HepG2 (cell line): ENCODE measurements around the gene TBXAS1. TPM values are rescaled to one million over a fixed set of nuclear protein-coding genes. Genes with fewer than 3 reads are reported as not detected.

ENCODE experiments used
- ATAC-seq: fragments of 200-7000 bp; cut with Tn5 transposase; 3 replicates; pipeline ENCODE4 v1.9.1; 2020; ENCODE audit warnings: mild to moderate bottlenecking, moderate library complexity
- BruUV-seq: library from RNA; stranded (reverse); fragments of 400-500 nt; replicated peaks from 2 replicates; lab custom pipeline; 2021; lab: Mats Ljungman, UMichigan
- CTCF ChIA-PET: fragments of 300-600 bp; formaldehyde crosslinking; extraction: SDS; loops from one replicate; lab custom pipeline; 2021; ENCODE audit warnings: low total read pairs, inconsistent platforms, low intra/inter-chr PET ratio; lab: Yijun Ruan, JAX
- POLR2A ChIA-PET: fragments of 350-600 bp; sonication (Branson Sonifier 250); formaldehyde crosslinking; loops from one replicate; lab custom pipeline; 2020; ENCODE audit warnings: antibody characterized with exemption, inconsistent platforms; lab: Yijun Ruan, JAX
- DNase-seq: peaks from one replicate; pipeline ENCODE4 v3.0.0-alpha.2; 2015; ENCODE audit warnings: low spot score
- FAIRE-seq: peaks from 3 replicates; lab custom pipeline; 2011; peaks lifted over from hg19 to GRCh38; lab: Jason Lieb, UNC
- H2AFZ ChIP-seq: one replicate; pipeline ENCODE4 v1.6.1; 2011; ENCODE audit warnings: low read length, inconsistent platforms
- H3K27ac ChIP-seq: fragments of 300-600 bp; 3 replicates; pipeline ENCODE4 v1.8.0; 2011; ENCODE audit warnings: mixed run types, mild to moderate bottlenecking, mixed read lengths, low read length, inconsistent platforms; ENCODE audit not compliant: insufficient read depth; ENCODE audit errors: extremely low read length
- H3K27me3 ChIP-seq, 2 experiments: fragments of 200-600 bp in 1 of 2; 2 replicates in 1 of 2; 3 replicates in 1 of 2; pipeline versions ENCODE4 v1.6.0 to v1.8.0; 2011; ENCODE audit warnings: low read length in 2 of 2, mild to moderate bottlenecking in 2 of 2, moderate library complexity in 2 of 2, inconsistent platforms in 1 of 2; ENCODE audit not compliant: insufficient read depth in 2 of 2, control insufficient read depth in 1 of 2
- H3K36me3 ChIP-seq, 2 experiments: fragments of 200-600 bp in 1 of 2; replicated peaks in 1 of 2; 2 replicates in 1 of 2; 3 replicates in 1 of 2; pipeline versions ENCODE4 v1.5.1 to v1.8.0; 2011; ENCODE audit warnings: low read length in 2 of 2, inconsistent platforms in 1 of 2; ENCODE audit not compliant: insufficient read depth in 2 of 2, control insufficient read depth in 1 of 2
- H3K4me1 ChIP-seq: 2 replicates; pipeline ENCODE4 v1.5.1; 2012; ENCODE audit warnings: low read length, inconsistent platforms; ENCODE audit not compliant: insufficient read depth
- H3K4me2 ChIP-seq: 2 replicates; pipeline ENCODE4 v1.6.0; 2011; ENCODE audit warnings: low read depth, low read length, inconsistent platforms
- H3K4me3 ChIP-seq, 3 experiments: fragments of 200-600 bp in 1 of 3; sonication (generic), shearing (Covaris generic) in 1 of 3; replicated peaks in 1 of 3; 2 replicates each; pipeline ENCODE4 v1.5.1; 2011 to 2016; ENCODE audit warnings: low read length in 3 of 3, inconsistent platforms in 2 of 3, low read depth in 2 of 3, mild to moderate bottlenecking in 2 of 3, control low read depth in 1 of 3, mixed read lengths in 1 of 3; ENCODE audit not compliant: insufficient read depth in 1 of 3
- H3K79me2 ChIP-seq: one replicate; pipeline ENCODE4 v1.6.1; 2011; ENCODE audit warnings: low read length, inconsistent platforms; ENCODE audit not compliant: insufficient read depth
- H3K9ac ChIP-seq: 2 replicates; pipeline ENCODE4 v1.6.0; 2011; ENCODE audit warnings: mild to moderate bottlenecking, low read depth, low read length, inconsistent platforms; ENCODE audit not compliant: insufficient read depth
- H3K9me3 ChIP-seq: 2 replicates; pipeline ENCODE4 v1.5.1; 2012; ENCODE audit warnings: mild to moderate bottlenecking, low read length
- H4K20me1 ChIP-seq: 2 replicates; pipeline ENCODE4 v1.6.0; 2011; ENCODE audit warnings: inconsistent platforms, mild to moderate bottlenecking, low read length, moderate library complexity; ENCODE audit not compliant: insufficient read depth
- CBX5 ChIP-seq: sonication (generic); formaldehyde crosslinking; IDR thresholded peaks from 2 replicates; pipeline ENCODE4 v1.4.0; 2020; ENCODE audit warnings: missing genetic modification reagents, borderline replicate concordance
- FOXO1 ChIP-seq: sonication (generic); formaldehyde crosslinking; IDR thresholded peaks from 2 replicates; pipeline ENCODE4 v1.4.0; 2020; ENCODE audit warnings: missing genetic modification reagents
- HNF4G ChIP-seq, 2 experiments: sonication (generic) in 1 of 2; formaldehyde crosslinking in 1 of 2; IDR thresholded peaks; 2 replicates each; pipeline versions ENCODE4 v1.4.0 to v1.6.1; 2011 to 2020; ENCODE audit warnings: borderline replicate concordance in 2 of 2, low read depth in 2 of 2, mild to moderate bottlenecking in 2 of 2, low read length in 1 of 2, missing genetic modification reagents in 1 of 2, moderate library complexity in 1 of 2
- NFAT5 ChIP-seq: sonication (generic); formaldehyde crosslinking; IDR thresholded peaks from 2 replicates; pipeline ENCODE4 v1.4.0; 2020; ENCODE audit warnings: missing genetic modification reagents
- TEAD3 ChIP-seq: optimal IDR thresholded peaks from 2 replicates; pipeline ENCODE3; 2016; ENCODE audit warnings: borderline replicate concordance
- TP53 ChIP-seq: sonication (generic); formaldehyde crosslinking; conservative IDR thresholded peaks from 2 replicates; pipeline ENCODE4 v1.4.0; 2020; ENCODE audit warnings: missing genetic modification reagents
- ZNF501 ChIP-seq: sonication (generic); formaldehyde crosslinking; IDR thresholded peaks from 2 replicates; pipeline ENCODE4 v1.5.1; 2020; ENCODE audit warnings: mild to moderate bottlenecking, moderate library complexity, missing genetic modification reagents
- ZNF577 ChIP-seq: sonication (generic); formaldehyde crosslinking; IDR thresholded peaks from 2 replicates; pipeline ENCODE4 v1.4.0; 2020; ENCODE audit warnings: mild to moderate bottlenecking, low read depth, missing genetic modification reagents, borderline replicate concordance
- ZNF607 ChIP-seq: sonication (generic); formaldehyde crosslinking; IDR thresholded peaks from 2 replicates; pipeline ENCODE4 v1.5.1; 2020; ENCODE audit warnings: missing genetic modification reagents, mild to moderate bottlenecking, borderline replicate concordance
- ZNF7 ChIP-seq: IDR thresholded peaks from 2 replicates; pipeline ENCODE4 v1.6.1; 2016; ENCODE audit warnings: missing biosample characterization, missing genetic modification reagents
- ZNF780A ChIP-seq: sonication (generic); formaldehyde crosslinking; IDR thresholded peaks from 2 replicates; pipeline ENCODE4 v1.8.0; 2022; ENCODE audit warnings: mild to moderate bottlenecking, missing genetic modification reagents, moderate library complexity
- in situ Hi-C: cut with HindIII; loops from 2 replicates; pipeline ENCODE4 v1.10.0; 2017; ENCODE audit warnings: low pct_unique_long_range_greater_than_20kb; ENCODE audit not compliant: extremely low pct_ligation_motif_present
- intact Hi-C: fragments of 100-400 bp; cut with micrococcal nuclease; formaldehyde crosslinking; loops from one replicate; pipeline ENCODE4 v1.10.0; 2022; ENCODE audit not compliant: unreplicated experiment
- polyA plus RNA-seq, 8 experiments: library from polyadenylated mRNA; depleted of rRNA in 3 of 8; stranded (reverse) in 7 of 8; unstranded in 1 of 8; fragments of >200 nt; fragmentation: Illumina TruSeq in 4 of 8; extraction: Trizol in 4 of 8; gene quantifications; 2 replicates each; pipeline versions ENCODE4 v1.2.1 to v1.2.3, GENCODE V29; 2011 to 2016; ENCODE audit warnings: low read depth in 4 of 8, missing spikeins in 1 of 8, mixed read lengths in 1 of 8; ENCODE audit not compliant: insufficient read depth in 1 of 8
- total RNA-seq, 5 experiments: library from RNA; depleted of rRNA; stranded (reverse); fragments of >200 nt; fragmentation: Illumina TruSeq; extraction: Trizol; gene quantifications; 2 replicates each; pipeline ENCODE4 v1.2.3, GENCODE V29; 2016; ENCODE audit warnings: low read depth in 1 of 5
- TF ChIP-seq, protein P1 (sequence below): fragments of 450-650 bp; IDR thresholded peaks from 2 replicates; pipeline ENCODE4 v1.6.1; 2016
- TF ChIP-seq, protein P2 (sequence below): sonication (generic); formaldehyde crosslinking; IDR thresholded peaks from 2 replicates; pipeline ENCODE4 v1.4.0; 2020; ENCODE audit warnings: missing genetic modification reagents
- TF ChIP-seq, protein P3 (sequence below): IDR thresholded peaks from 2 replicates; pipeline ENCODE4 v1.6.1; 2016

The TBXAS1 gene
- total and polyA plus RNA-seq, 2 of the 13 experiments (the other 11 are each of a cell fraction or from before 2014, with no cell fraction given): 4.0 to 4.9 TPM

DNA sequence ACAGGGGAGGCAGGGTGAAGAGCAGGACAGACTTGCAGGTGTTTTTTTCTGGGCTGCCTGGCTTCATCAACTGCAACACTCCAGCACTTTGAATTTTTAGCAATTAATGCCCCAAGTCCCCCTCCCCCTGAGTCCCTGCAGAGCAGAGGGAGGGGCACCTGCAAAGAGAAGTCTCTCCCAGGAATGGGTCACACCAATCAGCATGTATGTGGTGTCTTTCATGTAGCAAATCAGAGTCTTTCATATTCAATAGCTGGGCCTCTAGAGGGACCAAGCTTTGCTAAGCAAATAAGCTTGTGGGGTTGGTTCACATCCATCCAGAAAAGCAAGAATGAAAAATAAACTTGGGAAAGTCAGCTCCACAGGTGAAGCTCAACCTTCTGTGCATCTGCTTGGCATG, 143.0 kb downstream of the TBXAS1 start:
- no peak for TF ChIP-seq ZNF577 (CRISPR knock-in tag)
- TF ChIP-seq, protein P1, sequence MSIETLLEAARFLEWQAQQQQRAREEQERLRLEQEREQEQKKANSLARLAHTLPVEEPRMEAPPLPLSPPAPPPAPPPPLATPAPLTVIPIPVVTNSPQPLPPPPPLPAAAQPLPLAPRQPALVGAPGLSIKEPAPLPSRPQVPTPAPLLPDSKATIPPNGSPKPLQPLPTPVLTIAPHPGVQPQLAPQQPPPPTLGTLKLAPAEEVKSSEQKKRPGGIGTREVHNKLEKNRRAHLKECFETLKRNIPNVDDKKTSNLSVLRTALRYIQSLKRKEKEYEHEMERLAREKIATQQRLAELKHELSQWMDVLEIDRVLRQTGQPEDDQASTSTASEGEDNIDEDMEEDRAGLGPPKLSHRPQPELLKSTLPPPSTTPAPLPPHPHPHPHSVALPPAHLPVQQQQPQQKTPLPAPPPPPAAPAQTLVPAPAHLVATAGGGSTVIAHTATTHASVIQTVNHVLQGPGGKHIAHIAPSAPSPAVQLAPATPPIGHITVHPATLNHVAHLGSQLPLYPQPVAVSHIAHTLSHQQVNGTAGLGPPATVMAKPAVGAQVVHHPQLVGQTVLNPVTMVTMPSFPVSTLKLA: no peak
- TF ChIP-seq, protein P2, sequence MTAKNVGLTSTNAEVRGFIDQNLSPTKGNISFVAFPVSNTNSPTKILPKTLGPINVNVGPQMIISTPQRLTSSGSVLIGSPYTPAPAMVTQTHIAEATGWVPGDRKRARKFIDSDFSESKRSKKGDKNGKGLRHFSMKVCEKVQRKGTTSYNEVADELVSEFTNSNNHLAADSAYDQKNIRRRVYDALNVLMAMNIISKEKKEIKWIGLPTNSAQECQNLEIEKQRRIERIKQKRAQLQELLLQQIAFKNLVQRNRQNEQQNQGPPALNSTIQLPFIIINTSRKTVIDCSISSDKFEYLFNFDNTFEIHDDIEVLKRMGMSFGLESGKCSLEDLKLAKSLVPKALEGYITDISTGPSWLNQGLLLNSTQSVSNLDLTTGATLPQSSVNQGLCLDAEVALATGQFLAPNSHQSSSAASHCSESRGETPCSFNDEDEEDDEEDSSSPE: no peak
- no peak for TF ChIP-seq ZNF780A (CRISPR knock-in tag)
- TF ChIP-seq, protein P3, sequence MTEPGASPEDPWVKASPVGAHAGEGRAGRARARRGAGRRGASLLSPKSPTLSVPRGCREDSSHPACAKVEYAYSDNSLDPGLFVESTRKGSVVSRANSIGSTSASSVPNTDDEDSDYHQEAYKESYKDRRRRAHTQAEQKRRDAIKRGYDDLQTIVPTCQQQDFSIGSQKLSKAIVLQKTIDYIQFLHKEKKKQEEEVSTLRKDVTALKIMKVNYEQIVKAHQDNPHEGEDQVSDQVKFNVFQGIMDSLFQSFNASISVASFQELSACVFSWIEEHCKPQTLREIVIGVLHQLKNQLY (CRISPR knock-in tag): no peak
- no peak for TF ChIP-seq TP53 (CRISPR knock-in tag)
- TF ChIP-seq CBX5 (CRISPR knock-in tag): no peak
- TF ChIP-seq HNF4G (IDR thresholded peaks at IDR 0.05; ENCODE audit: borderline replicate concordance, low read depth, low read length): no peak
- no peak for TF ChIP-seq HNF4G (CRISPR knock-in tag; IDR thresholded peaks at IDR 0.05; ENCODE audit: borderline replicate concordance, low read depth)
- no peak for TF ChIP-seq ZNF7 (CRISPR knock-in tag)
- no peak for TF ChIP-seq FOXO1 (CRISPR knock-in tag)
- no peak for TF ChIP-seq TEAD3 (CRISPR knock-in tag)
- TF ChIP-seq NFAT5 (CRISPR knock-in tag): no peak
- TF ChIP-seq ZNF501 (CRISPR knock-in tag): no peak
- TF ChIP-seq ZNF607 (CRISPR knock-in tag): no peak
- TF ChIP-seq, all 625 proteins: peak for 0
- no TSS peak for BruUV-seq
- H3K79me2 ChIP-seq: no peaks in the 10 kb centered on the region
- ChIA-PET POLR2A (no interaction called here), CTCF (no interaction called here)
- in situ Hi-C loops: no loop called here
- DNase-seq (no peak), ATAC-seq (no peak), FAIRE-seq (no peak)
- H2AFZ ChIP-seq: no peak overlapping the region
- H4K20me1 ChIP-seq: no peaks in the 10 kb centered on the region
- H3K9ac ChIP-seq: no peak overlapping the region
- H3K27ac ChIP-seq: no peak overlapping the region
- H3K4me2 ChIP-seq: no peak overlapping the region
- intact Hi-C loops: no loop called here
- peaks cover 0 to 12% of the 10 kb centered on the region in 2 experiments; a peak in 1 of 5 replicates for H3K27me3 ChIP-seq
- H3K9me3 ChIP-seq: no peaks in the 10 kb centered on the region
- H3K36me3 ChIP-seq: no peaks in the 10 kb centered on the region
- H3K4me3 ChIP-seq: no peak overlapping the region
- H3K4me1 ChIP-seq: no peaks in the 10 kb centered on the region
